Activated T-cell treated with anti-CD3 and anti-CD28 coated beads for 24 hours (primary cell): Measurements from ENCODE around the gene UBE2I.
"Not testable (repeated sequence)": the region's sequence is repeated elsewhere in the genome, so short reads cannot be mapped to it uniquely, and the experiment has no call there.

ENCODE experiments used
- DNase-seq: peaks from one replicate; pipeline ENCODE4 v3.0.0-alpha.2; 2020; ENCODE audit warnings: low read depth

Gene UBE2I

DNA sequence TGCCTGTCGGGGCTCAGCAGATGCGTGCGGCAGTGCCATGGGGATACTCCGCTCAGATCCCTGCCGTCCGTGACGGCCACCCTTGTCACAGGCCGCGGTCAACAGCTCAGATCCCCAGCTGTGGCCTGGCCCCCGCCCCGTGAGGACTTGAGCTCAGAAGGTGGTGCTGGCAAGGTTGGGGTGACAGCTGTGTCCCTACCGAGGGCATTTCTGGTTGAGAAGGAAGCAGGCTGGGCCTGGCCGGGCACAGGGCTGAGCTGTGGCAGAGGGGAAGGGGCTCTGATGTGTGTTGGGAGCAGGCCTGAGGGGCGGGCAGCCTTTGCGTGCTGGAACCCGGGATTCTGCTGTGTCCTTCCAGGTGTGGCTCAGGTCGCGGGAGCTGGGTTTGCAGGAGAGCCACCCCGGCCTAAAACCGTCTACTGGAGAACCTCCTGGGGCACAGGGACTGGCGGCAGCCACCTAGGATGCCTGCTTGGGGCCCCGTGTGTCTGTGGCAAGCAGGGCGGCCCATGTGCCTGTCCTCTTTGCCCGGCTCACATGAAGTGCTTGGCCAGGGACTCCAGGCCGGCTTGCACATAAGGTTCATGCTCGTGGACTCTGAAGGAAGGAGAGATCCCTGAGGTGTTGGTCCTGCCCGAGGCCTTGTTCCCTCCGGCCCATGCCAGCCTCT lies 5.1 kb downstream of the UBE2I start:
- DNase-seq = no peak

GRCh38 chr16:1315081-1316032 lies 5.9 kb downstream of the UBE2I start:
- DNase-seq = no peak

DNA sequence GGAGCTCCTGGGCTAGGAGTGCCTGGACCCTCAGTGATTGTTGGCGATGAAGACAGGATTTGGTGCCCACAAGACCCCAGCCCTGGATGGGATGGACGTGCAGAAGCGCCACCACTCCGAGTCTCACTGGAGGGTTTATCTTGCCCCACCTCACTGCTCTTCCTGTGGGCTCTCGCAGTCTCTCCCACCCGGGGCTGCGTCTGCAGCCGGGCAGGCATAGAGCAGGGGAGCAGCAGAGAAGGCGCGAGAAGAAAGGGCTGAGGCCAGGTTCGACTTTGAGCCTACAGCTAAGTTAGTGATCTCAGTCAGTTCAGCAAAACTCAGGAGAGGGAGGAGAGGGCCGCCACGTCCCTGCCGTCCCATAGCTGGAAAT lies 6.6 kb downstream of the UBE2I start:
- DNase-seq = no peak

GRCh38 chr16:1317479-1318267 lies 8.2 kb downstream of the UBE2I start:
- no peak for DNase-seq

DNA sequence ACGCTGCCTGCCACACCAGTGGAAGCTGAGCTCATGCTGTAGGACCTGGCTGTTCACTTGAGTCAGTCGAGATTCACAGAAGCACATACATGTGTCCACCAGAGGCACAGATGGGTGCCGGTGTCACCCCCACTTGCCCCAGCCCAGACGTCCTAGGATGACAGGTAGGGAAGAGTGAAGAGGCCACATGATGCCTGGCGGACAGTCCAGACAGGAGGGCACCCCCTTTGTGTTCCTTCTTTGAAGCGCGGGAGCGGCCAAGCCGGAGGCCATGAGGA lies 8.8 kb downstream of the UBE2I start:
- DNase-seq = no peak

DNA sequence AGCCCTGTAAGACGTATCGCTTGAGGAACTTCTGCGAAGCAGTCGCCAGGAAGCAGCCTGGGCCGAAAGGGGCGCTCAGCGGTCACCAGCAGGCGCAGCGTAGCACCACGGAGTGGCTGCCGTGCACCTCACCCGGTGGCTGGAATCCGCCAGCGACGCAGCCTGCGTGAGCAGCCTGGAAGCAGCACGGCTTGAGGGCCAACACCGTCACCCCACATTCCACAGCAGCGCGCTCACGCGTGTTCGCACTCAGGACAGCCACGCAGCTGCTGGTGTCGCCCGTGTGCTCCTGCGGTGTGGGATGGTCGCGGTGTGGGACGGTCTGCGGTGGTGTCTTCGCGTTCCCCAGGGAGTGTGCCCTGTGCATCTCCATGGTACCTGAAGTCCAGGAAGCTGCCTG lies 9.6 kb downstream of the UBE2I start:
- DNase-seq = no peak

GRCh38 chr16:1320097-1320496 lies 10.7 kb downstream of the UBE2I start:
- no peak for DNase-seq

DNA sequence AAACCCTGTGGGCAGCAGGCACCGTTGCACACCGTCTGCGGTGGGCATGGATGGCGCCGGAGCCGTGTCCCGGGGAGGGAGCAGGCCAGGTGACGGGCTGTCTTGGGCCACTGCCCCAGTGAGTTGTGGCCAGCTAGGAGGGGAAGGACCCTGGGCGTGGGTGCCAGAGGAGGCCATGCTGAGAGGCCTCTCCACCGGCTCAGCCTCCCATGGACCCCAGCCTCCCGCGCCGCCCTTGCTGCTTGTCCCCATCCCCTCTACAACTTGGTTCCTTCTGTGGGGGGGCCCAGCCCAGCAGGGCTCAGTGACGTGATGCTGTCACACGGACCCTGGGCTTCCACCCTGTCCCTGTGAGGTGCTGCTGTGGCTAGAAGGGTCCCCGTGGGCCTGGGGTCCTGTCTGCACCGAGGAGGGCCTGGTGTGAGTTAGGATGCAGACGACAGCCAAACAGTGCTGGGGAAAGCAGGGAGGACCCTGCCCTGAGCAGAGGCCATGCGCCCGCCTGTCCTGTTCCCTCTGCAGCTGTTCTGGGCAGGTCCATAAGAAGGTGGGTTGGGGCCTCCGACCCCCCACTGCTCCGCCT lies 11.3 kb downstream of the UBE2I start:
- DNase-seq = no peak

GRCh38 chr16:1322407-1322806 lies 13.0 kb downstream of the UBE2I start:
- no peak for DNase-seq

- DNase-seq = no peak
Observed at GRCh38 chr16:1323296-1324239, 14.1 kb downstream of the UBE2I start.

- DNase-seq = no peak
Observed at GRCh38 chr16:1324286-1324826, 14.9 kb downstream of the UBE2I start.

DNA sequence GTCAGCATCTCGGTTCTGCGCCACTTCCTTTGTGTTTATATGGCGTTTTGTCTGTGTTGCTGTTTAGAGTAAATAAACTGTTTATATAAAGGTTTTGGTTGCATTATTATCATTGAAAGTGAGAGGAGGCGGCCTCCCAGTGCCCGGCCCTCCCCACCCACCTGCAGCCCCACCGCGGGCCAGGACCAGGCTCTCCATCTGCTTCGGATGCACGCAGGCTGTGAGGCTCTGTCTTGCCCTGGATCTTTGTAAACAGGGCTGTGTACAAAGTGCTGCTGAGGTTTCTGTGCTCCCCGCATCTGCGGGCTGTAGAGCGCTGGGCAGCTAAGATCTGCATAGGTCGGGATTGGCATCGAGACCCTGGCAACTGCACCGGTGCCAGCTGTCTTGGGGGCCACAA lies 15.8 kb downstream of the UBE2I start:
- no peak for DNase-seq

DNA sequence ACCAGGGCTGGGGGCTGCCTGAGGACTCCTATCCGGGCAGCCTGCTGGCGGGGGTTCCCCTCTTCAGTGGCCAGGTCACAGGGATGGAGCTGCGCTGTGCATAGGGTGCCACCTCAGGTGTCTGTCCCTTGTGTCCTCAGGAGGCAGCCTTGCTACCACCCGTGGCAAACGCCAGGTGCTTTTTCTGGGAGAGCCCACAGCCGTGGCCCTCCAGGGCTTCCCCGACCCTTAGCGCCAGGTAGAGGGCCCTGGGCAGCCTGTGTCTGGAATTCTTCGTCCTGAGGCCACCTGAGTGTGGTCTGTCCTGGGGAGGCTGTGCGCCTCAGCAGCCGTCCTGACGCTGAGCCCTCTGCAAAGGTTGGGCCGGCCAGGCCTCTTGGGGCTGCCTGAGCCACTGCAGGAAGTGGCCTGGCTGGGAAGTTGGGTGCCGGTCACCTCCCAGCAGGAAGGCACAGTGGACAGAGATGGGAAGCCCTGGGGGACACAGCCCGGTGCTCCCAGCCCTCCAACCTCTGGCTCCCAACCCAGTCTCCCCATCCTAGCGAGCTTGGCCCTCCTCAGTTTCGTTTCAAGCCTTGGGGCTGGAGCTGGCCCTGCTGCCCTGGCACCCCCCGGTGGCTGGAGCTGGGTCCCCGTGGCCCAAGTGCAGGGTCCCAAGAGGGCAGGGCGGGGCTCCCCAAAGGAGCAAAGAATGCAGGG lies 16.4 kb downstream of the UBE2I start:
- no peak for DNase-seq

DNA sequence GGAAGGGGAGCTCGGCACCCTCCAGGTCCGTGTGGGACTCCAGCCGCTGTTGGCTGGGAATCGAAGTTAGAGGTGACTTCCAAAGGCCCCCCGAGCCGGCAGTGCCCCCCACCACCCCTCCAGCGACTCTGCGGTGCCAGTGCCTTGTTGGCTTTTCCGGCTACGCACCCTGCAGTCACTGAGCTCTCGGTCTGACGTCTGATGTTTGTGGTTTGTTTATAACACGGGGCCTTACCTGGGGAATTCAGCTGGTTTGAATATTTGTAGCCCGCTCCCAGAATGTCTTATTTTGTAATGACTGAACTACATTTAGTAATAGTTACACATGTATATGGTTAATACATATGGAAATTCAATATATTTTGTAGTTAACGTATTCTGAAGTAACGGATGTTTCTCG lies 17.0 kb downstream of the UBE2I start:
- no peak for DNase-seq

- DNase-seq = no peak
Observed at GRCh38 chr16:1326946-1327618, 17.6 kb downstream of the UBE2I start.

DNA sequence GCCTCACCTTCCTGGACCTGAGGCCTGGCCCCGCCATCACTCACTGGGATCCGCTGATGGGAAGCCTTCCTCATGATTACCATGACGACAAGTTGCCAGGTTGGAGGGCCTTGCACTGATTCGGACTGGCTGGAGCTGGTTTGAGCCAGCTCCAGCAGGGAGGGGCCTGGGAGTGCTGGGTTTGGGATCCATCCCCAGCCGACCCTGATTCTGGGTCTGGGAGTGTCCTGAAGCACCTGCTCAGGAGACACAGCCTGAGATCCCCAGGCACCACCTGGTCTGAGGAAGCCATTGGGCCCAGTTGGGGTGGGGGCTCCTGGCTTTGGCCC lies 18.1 kb downstream of the UBE2I start:
- DNase-seq = no peak

DNA sequence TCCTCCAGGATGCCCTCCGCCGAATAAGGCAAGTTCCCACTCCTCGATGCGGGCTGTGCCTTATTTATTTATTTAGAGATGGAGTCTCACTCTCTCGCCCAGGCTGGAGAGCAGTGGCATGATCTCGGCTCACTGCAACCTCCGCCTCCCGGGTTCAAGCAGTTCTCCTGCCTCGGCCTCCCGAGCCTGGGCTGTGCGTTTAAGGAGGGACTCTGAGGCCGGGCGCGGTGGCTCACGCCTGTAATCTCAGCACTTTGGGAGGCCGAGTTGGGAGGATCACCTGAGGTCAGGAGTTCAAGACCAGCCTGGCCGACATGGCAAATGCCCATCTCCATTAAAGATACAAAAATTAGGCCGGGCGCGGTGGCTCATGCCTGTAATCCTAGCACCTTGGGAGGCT lies 18.7 kb downstream of the UBE2I start:
- DNase-seq = not testable (repeated sequence)

- not testable (repeated sequence) for DNase-seq
Observed at GRCh38 chr16:1328961-1329360, 19.5 kb downstream of the UBE2I start.

GRCh38 chr16:1330260-1330914 lies 21.0 kb downstream of the UBE2I start:
- no peak for DNase-seq
